ENCODE data around the gene SUGCT.
A peak's percentile ranks its signal among the peaks of the same experiment; 100 is the strongest.
"Not testable (repeated sequence)": the region's sequence is repeated elsewhere in the genome, so short reads cannot be mapped to it uniquely, and the experiment has no call there.

SUGCT gene

GRCh38 chr7:40134428-40135316 is at the start of gene SUGCT, which contains the start of gene MPLKIP:
TSS of gene SUGCT (plus strand) at chr7:40135005.
TSS of gene MPLKIP (minus strand) at chr7:40134622. CDS start at chr7:40134567, 55 bp downstream.
- DNase-seq: peak; percentile 87

GRCh38 chr7:40092182-40092581 is 42.6 kb upstream of the SUGCT start:
- no peak for DNase-seq

- DNase-seq: no peak
These were observed 41.0 kb upstream of the SUGCT start for GRCh38 chr7:40093631-40094350.

GRCh38 chr7:40095230-40095629 is 39.6 kb upstream of the SUGCT start:
- no peak for DNase-seq

GRCh38 chr7:40095695-40096327 is 39.0 kb upstream of the SUGCT start:
- DNase-seq: no peak

- peak; percentile 10 for DNase-seq
These were observed 37.1 kb upstream of the SUGCT start for GRCh38 chr7:40097728-40098127.

- DNase-seq: no peak
These were observed 36.0 kb upstream of the SUGCT start for GRCh38 chr7:40098810-40099209.

- DNase-seq: peak; percentile 7
These were observed 35.0 kb upstream of the SUGCT start for GRCh38 chr7:40099837-40100236.

GRCh38 chr7:40101201-40101600 is 33.6 kb upstream of the SUGCT start:
- no peak for DNase-seq

GRCh38 chr7:40102897-40103296 is 31.9 kb upstream of the SUGCT start:
- no peak for DNase-seq

GRCh38 chr7:40105879-40106473 is 28.8 kb upstream of the SUGCT start:
- DNase-seq: no peak

- no peak for DNase-seq
These were observed 18.9 kb upstream of the SUGCT start for GRCh38 chr7:40115936-40116335.

GRCh38 chr7:40117199-40117598 is 17.6 kb upstream of the SUGCT start:
- not testable (repeated sequence) for DNase-seq

- not testable (repeated sequence) for DNase-seq
These were observed 16.6 kb upstream of the SUGCT start for GRCh38 chr7:40118201-40118600.

- no peak for DNase-seq
These were observed 14.8 kb upstream of the SUGCT start for GRCh38 chr7:40120020-40120419.

- not testable (repeated sequence) for DNase-seq
These were observed 12.5 kb upstream of the SUGCT start for GRCh38 chr7:40122100-40122939.

- DNase-seq: no peak
These were observed 11.9 kb upstream of the SUGCT start for GRCh38 chr7:40122940-40123254.

- DNase-seq: peak; percentile 27
These were observed 1.0 kb upstream of the SUGCT start for GRCh38 chr7:40133561-40134427.

- peak; percentile 15 for DNase-seq
These were observed 459 bp downstream of the SUGCT start for GRCh38 chr7:40135317-40135610.

- no peak for DNase-seq
These were observed 2.8 kb downstream of the SUGCT start for GRCh38 chr7:40137563-40137962.

- DNase-seq: no peak
These were observed 4.2 kb downstream of the SUGCT start for GRCh38 chr7:40138973-40139372.

All from fibroblast of skin of right biceps (primary cell).